ENCODE data around the gene AXL.

The AXL gene

GRCh38 chr19:41302624-41303351 lies 83.8 kb downstream of the AXL start:
- DNase-seq (ENCODE audit: low read depth in 2 of 2): no peak
- no peak for TF ChIP-seq CTCF (IDR thresholded peaks at IDR 0.05; ENCODE audit: low read depth, low read length)
- H3K4me3 ChIP-seq (replicated peaks in 1 of 2; ENCODE audit: low read depth in 2 of 2, low read length in 2 of 2): no peak overlapping the region

- DNase-seq (ENCODE audit: low read depth in 2 of 2): no peak
- H3K4me3 ChIP-seq (replicated peaks in 1 of 2; ENCODE audit: low read depth in 2 of 2, low read length in 2 of 2): no peak overlapping the region
- TF ChIP-seq CTCF (IDR thresholded peaks at IDR 0.05; ENCODE audit: low read depth, low read length): no peak
Observed at GRCh38 chr19:41303954-41304353, 84.9 kb downstream of the AXL start.

GRCh38 chr19:41304706-41305483 lies 85.9 kb downstream of the AXL start:
- H3K4me3 ChIP-seq (replicated peaks in 1 of 2; ENCODE audit: low read depth in 2 of 2, low read length in 2 of 2): no peak overlapping the region
- no peak for TF ChIP-seq CTCF (IDR thresholded peaks at IDR 0.05; ENCODE audit: low read depth, low read length)
- DNase-seq (ENCODE audit: low read depth in 2 of 2): no peak

GRCh38 chr19:41305927-41306793 lies 87.1 kb downstream of the AXL start:
- DNase-seq (ENCODE audit: low read depth in 2 of 2): no peak
- no peak for TF ChIP-seq CTCF (IDR thresholded peaks at IDR 0.05; ENCODE audit: low read depth, low read length)
- H3K4me3 ChIP-seq (replicated peaks in 1 of 2; ENCODE audit: low read depth in 2 of 2, low read length in 2 of 2): no peak overlapping the region

- no peak for TF ChIP-seq CTCF (IDR thresholded peaks at IDR 0.05; ENCODE audit: low read depth, low read length)
- DNase-seq (ENCODE audit: low read depth in 2 of 2): no peak
- H3K4me3 ChIP-seq (replicated peaks in 1 of 2; ENCODE audit: low read depth in 2 of 2, low read length in 2 of 2): no peak overlapping the region
Observed at GRCh38 chr19:41307090-41307875, 88.3 kb downstream of the AXL start.

GRCh38 chr19:41307954-41308449 lies 89.0 kb downstream of the AXL start:
- DNase-seq (ENCODE audit: low read depth in 2 of 2): no peak
- H3K4me3 ChIP-seq (replicated peaks in 1 of 2; ENCODE audit: low read depth in 2 of 2, low read length in 2 of 2): no peak overlapping the region

More at GRCh38 chr19:41307954-41308449, 89.0 kb downstream of the AXL start:
- no peak for TF ChIP-seq CTCF (IDR thresholded peaks at IDR 0.05; ENCODE audit: low read depth, low read length)

All from cardiac fibroblast (primary cell).